ENCODE measurements around the gene C6orf120. TPM values are rescaled to one million over a fixed set of nuclear protein-coding genes. Genes with fewer than 3 reads are reported as not detected.
A peak's percentile ranks its signal among the peaks of the same experiment; 100 is the strongest.

The C6orf120 gene
- total RNA-seq, result 35.5 to 36.6 TPM (median 35.8 TPM) in 3 replicates

DNA sequence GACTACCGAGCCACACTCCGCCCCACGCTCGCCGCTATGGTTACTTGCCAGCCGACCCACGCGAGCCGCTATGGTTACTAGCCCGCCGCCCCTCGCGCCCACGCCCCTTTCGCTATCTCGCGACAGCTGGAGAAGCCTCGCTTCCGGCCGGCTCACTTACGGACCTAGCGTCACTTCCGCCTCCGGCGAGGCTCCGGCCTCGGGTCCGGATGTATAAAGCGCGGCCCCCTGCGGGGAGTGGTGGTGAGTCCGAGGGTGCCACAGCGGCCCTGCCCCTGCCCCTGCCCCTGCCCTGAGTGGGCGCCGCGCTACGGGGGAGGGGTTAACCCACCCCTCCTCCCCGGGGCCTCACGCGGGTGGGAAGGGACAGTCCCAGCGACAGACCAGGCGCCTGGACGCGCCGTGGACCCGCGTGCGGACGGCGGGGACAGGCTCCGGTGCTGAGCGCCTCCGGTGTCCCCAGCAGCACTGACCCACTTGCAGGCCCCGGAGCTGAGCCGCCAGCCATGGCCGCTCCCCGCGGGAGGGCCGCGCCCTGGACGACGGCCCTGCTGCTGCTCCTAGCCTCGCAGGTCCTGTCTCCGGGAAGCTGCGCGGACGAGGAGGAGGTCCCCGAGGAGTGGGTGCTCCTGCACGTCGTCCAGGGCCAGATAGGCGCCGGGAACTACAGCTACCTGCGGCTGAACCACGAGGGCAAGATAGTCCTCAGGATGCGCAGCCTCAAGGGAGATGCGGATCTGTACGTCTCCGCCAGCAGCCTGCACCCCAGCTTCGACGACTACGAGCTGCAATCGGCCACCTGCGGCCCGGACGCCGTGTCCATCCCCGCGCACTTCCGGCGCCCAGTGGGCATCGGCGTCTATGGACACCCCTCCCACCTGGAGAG, at the start of gene C6orf120, which contains the start of gene WDR27:
Gene C6orf120, plus strand, starts transcription at position 173 of the 886 bp plus-strand sequence. Its CDS starts 334 bp downstream, at position 507.
Gene WDR27, minus strand, starts transcription at position 76 of the 886 bp plus-strand sequence. CDS start 13,024 bp downstream, outside the sequence.
- peak; percentile 87 to 92 for DNase-seq (ENCODE audit: low spot score in 2 of 2, unreplicated experiment in 2 of 2)
- peak within 1 kb of the TSS; percentile 92 for H3K27ac Mint-ChIP-seq
- peak within 1 kb of the TSS; percentile 90 for H3K4me3 Mint-ChIP-seq
- no peaks in the 10 kb centered on the region for H3K27me3 Mint-ChIP-seq (ENCODE audit: low read depth)
- H3K9me3 Mint-ChIP-seq, result no peaks in the 10 kb centered on the region
- H3K4me1 Mint-ChIP-seq, result peaks cover 37% of the 10 kb centered on the region
- TF ChIP-seq, protein P1, sequence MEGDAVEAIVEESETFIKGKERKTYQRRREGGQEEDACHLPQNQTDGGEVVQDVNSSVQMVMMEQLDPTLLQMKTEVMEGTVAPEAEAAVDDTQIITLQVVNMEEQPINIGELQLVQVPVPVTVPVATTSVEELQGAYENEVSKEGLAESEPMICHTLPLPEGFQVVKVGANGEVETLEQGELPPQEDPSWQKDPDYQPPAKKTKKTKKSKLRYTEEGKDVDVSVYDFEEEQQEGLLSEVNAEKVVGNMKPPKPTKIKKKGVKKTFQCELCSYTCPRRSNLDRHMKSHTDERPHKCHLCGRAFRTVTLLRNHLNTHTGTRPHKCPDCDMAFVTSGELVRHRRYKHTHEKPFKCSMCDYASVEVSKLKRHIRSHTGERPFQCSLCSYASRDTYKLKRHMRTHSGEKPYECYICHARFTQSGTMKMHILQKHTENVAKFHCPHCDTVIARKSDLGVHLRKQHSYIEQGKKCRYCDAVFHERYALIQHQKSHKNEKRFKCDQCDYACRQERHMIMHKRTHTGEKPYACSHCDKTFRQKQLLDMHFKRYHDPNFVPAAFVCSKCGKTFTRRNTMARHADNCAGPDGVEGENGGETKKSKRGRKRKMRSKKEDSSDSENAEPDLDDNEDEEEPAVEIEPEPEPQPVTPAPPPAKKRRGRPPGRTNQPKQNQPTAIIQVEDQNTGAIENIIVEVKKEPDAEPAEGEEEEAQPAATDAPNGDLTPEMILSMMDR (IDR thresholded peaks at IDR 0.05; ENCODE audit: unreplicated experiment), result no peak
- peaks cover 11% of the 10 kb centered on the region for H3K36me3 Mint-ChIP-seq

GRCh38 chr6:169652896-169653295, 49.0 kb upstream of the C6orf120 start:
- Mint-ChIP-seq H3K36me3 (peaks cover 13% of the 10 kb centered on the region), H3K9me3 (no peaks in the 10 kb centered on the region), H3K27ac (no peak overlapping the region), H3K27me3 (ENCODE audit: low read depth) (no peaks in the 10 kb centered on the region), H3K4me3 (no peak overlapping the region), H3K4me1 (peaks cover 2% of the 10 kb centered on the region)
- no peak for DNase-seq (ENCODE audit: low spot score in 2 of 2, unreplicated experiment in 2 of 2)
- TF ChIP-seq, protein P1 (IDR thresholded peaks at IDR 0.05; ENCODE audit: unreplicated experiment), result no peak

DNA sequence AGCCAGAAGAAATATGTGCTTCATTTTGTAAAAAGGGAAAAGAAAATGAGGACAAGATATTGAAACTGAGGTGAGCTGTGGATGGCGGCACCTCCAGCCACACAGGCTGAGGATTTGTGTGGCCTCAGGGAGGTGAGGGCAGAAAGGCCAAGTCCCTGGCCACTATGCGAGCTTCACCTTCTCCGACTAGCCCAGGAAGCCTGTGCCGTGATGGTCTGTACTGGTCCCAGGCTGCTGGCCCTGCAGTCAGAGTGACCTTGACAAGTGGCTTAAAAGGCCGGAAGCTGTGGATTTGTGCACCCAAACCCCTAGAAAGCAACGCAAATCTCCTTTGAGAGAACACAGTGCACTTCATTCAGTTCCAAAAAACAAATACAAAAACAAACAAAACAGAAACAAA, 48.2 kb upstream of the C6orf120 start:
- H3K4me1 Mint-ChIP-seq, result peaks cover 2% of the 10 kb centered on the region
- peak overlapping the region; percentile 8 for H3K4me3 Mint-ChIP-seq
- no peaks in the 10 kb centered on the region for H3K27me3 Mint-ChIP-seq (ENCODE audit: low read depth)
- H3K9me3 Mint-ChIP-seq, result no peaks in the 10 kb centered on the region
- no peak for DNase-seq (ENCODE audit: low spot score in 2 of 2, unreplicated experiment in 2 of 2)
- peaks cover 13% of the 10 kb centered on the region for H3K36me3 Mint-ChIP-seq
- H3K27ac Mint-ChIP-seq, result no peak overlapping the region
- TF ChIP-seq, protein P1 (IDR thresholded peaks at IDR 0.05; ENCODE audit: unreplicated experiment), result no peak

- Mint-ChIP-seq H3K4me1 (peaks cover 2% of the 10 kb centered on the region), H3K36me3 (peaks cover 20% of the 10 kb centered on the region), H3K27ac (peak overlapping the region; percentile 66), H3K9me3 (no peaks in the 10 kb centered on the region), H3K4me3 (peak overlapping the region; percentile 78), H3K27me3 (ENCODE audit: low read depth) (no peaks in the 10 kb centered on the region)
- peak in 1 of 2 experiments; percentile 60 for DNase-seq (ENCODE audit: low spot score in 2 of 2, unreplicated experiment in 2 of 2)
- TF ChIP-seq, protein P1 (IDR thresholded peaks at IDR 0.05; ENCODE audit: unreplicated experiment), result no peak
Measured at GRCh38 chr6:169654598-169655391, 47.1 kb upstream of the C6orf120 start.

DNA sequence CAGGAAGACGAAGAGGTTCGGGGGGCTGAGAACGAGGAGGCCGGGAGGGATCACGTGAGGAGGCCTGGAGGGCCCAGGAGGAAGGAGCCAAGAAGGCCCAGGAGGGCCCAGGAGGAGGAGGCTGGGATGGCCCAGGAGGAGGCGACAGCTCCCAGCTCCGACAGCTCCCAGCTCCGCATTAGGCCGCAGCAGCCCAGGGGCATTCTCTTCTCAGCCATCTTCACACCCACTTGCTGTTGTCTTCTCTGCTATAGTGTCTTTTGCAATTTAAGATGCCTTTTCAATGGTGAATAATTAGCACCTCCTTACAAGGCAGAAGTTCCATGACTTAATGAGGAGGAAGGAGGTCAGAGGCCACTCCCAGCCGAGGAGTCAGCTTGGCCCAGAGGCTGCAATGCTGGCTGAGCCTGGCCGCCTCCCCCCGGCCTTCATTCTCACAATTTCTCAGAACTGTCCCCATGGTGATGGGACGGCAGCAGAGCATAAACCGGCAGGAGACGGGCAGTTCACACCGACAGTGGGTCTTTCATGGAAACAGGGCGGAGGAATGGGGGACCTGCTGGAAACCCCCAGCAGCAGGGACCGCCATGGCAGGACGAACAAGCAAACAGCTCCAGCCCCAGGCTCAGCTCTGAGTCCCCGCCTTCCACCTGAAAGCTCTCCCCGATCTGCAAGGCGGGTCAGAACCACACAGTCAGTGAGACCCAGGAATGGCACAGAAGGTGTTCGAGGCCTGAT, 45.2 kb upstream of the C6orf120 start:
- Mint-ChIP-seq H3K9me3 (no peaks in the 10 kb centered on the region), H3K27me3 (ENCODE audit: low read depth) (no peaks in the 10 kb centered on the region), H3K4me3 (no peak overlapping the region), H3K36me3 (peaks cover 20% of the 10 kb centered on the region), H3K27ac (no peak overlapping the region), H3K4me1 (peaks cover 2% of the 10 kb centered on the region)
- TF ChIP-seq, protein P1 (IDR thresholded peaks at IDR 0.05; ENCODE audit: unreplicated experiment), result no peak
- DNase-seq (ENCODE audit: low spot score in 2 of 2, unreplicated experiment in 2 of 2), result no peak

All from mesothelial cell of epicardium (in vitro differentiated cells).